H1 (cell line): ENCODE data around the gene SLC25A31. TPM values are rescaled to one million over a fixed set of nuclear protein-coding genes. Genes with fewer than 3 reads are reported as not detected.

Source experiments
- CTCF ChIA-PET: fragments of 300-600 bp; sonication (Branson Sonifier 250); formaldehyde crosslinking; loops from one replicate; lab custom pipeline; 2021; ENCODE audit not compliant: partially characterized antibody; lab: Charles Lee
- POLR2A ChIA-PET: fragments of 300-600 bp; sonication (Branson Sonifier 250); formaldehyde crosslinking; loops from one replicate; lab custom pipeline; 2021; ENCODE audit warnings: inconsistent platforms; ENCODE audit not compliant: partially characterized antibody; lab: Charles Lee
- DNase-seq, 2 experiments: peaks; one replicate each; pipeline versions ENCODE4 v3.0.0 to v3.0.0-alpha.2; 2010 to 2022; ENCODE audit warnings: low spot score in 2 of 2, low read depth in 1 of 2, mixed read lengths in 1 of 2
- FAIRE-seq: peaks from 2 replicates; lab custom pipeline; 2011; peaks lifted over from hg19 to GRCh38; lab: Jason Lieb, UNC
- H2AFZ ChIP-seq: 2 replicates; pipeline ENCODE4 v1.8.1; 2012; ENCODE audit warnings: low read length, inconsistent platforms
- H2AK5ac ChIP-seq: 2 replicates; pipeline ENCODE4 v1.6.1; 2013; ENCODE audit warnings: low read depth, low read length
- H2BK120ac ChIP-seq: replicated peaks from 2 replicates; pipeline ENCODE3; 2013; ENCODE audit warnings: low read depth, low read length, inconsistent platforms
- H2BK12ac ChIP-seq: 2 replicates; pipeline ENCODE4 v1.6.1; 2013; ENCODE audit warnings: low read depth, low read length
- H2BK15ac ChIP-seq: 2 replicates; pipeline ENCODE4 v1.6.1; 2013; ENCODE audit warnings: low read length
- H2BK20ac ChIP-seq: 2 replicates; pipeline ENCODE4 v1.6.1; 2013; ENCODE audit warnings: low read length
- H2BK5ac ChIP-seq: 2 replicates; pipeline ENCODE4 v1.6.1; 2013; ENCODE audit warnings: low read depth, low read length
- H3K14ac ChIP-seq: 2 replicates; pipeline ENCODE4 v1.6.1; 2013; ENCODE audit warnings: inconsistent platforms; ENCODE audit not compliant: insufficient read length
- H3K18ac ChIP-seq: 2 replicates; pipeline ENCODE4 v1.6.1; 2013; ENCODE audit warnings: low read length; ENCODE audit errors: extremely low read depth
- H3K23ac ChIP-seq: 2 replicates; pipeline ENCODE4 v1.6.1; 2013; ENCODE audit warnings: inconsistent platforms; ENCODE audit not compliant: insufficient read length
- H3K23me2 ChIP-seq: 2 replicates; pipeline ENCODE4 v1.6.1; 2013; ENCODE audit warnings: low read depth, low read length
- H3K27ac ChIP-seq: 2 replicates; pipeline ENCODE4 v1.6.1; 2011; ENCODE audit warnings: low read depth, low read length, inconsistent platforms
- H3K27me3 ChIP-seq, 4 experiments: replicated peaks in 1 of 4; 1 replicate in 1 of 4; 2 replicates in 3 of 4; pipeline versions ENCODE4 v1.6.1 to v1.8.1; 2011 to 2013; ENCODE audit warnings: low read length in 3 of 4, mild to moderate bottlenecking in 3 of 4, inconsistent platforms in 2 of 4, mixed read lengths in 2 of 4, moderate library complexity in 1 of 4; ENCODE audit not compliant: control insufficient read depth in 3 of 4, insufficient read depth in 3 of 4; ENCODE audit errors: extremely low read depth in 1 of 4
- H3K36me3 ChIP-seq, 4 experiments: 2 replicates each; pipeline versions ENCODE4 v1.6.1 to v1.8.1; 2011 to 2013; ENCODE audit warnings: mild to moderate bottlenecking in 4 of 4, low read length in 3 of 4, moderate library complexity in 2 of 4, control low read depth in 1 of 4, inconsistent platforms in 1 of 4; ENCODE audit not compliant: insufficient read depth in 4 of 4, control insufficient read depth in 2 of 4
- H3K4ac ChIP-seq: replicated peaks from 2 replicates; pipeline ENCODE3; 2013; ENCODE audit warnings: low read length, low read depth, mixed read lengths, inconsistent platforms; ENCODE audit not compliant: insufficient read length
- H3K4me1 ChIP-seq, 4 experiments: replicated peaks in 1 of 4; 1 replicate in 1 of 4; 2 replicates in 3 of 4; pipeline versions ENCODE4 v1.6.1 to v1.8.1; 2011 to 2013; ENCODE audit warnings: low read length in 3 of 4, inconsistent platforms in 2 of 4, mixed read lengths in 1 of 4; ENCODE audit not compliant: insufficient read depth in 4 of 4, control insufficient read depth in 3 of 4
- H3K4me2 ChIP-seq, 2 experiments: 2 replicates each; pipeline versions ENCODE4 v1.6.1 to v1.8.1; 2011 to 2013; ENCODE audit warnings: low read depth in 2 of 2, low read length in 2 of 2, control low read depth in 1 of 2, inconsistent platforms in 1 of 2, mild to moderate bottlenecking in 1 of 2; ENCODE audit not compliant: insufficient read depth in 1 of 2
- H3K4me3 ChIP-seq, 4 experiments: fragments of 200-600, 300-600 bp in 1 of 4; sonication (generic), shearing (Covaris generic), sonication (Bioruptor Twin) in 1 of 4; 2 replicates each; pipeline versions ENCODE4 v1.5.1 to v1.8.1; 2011 to 2016; ENCODE audit warnings: low read length in 4 of 4, low read depth in 3 of 4, control low read depth in 2 of 4, inconsistent platforms in 2 of 4, mild to moderate bottlenecking in 2 of 4, mixed read lengths in 1 of 4, moderate library complexity in 1 of 4; ENCODE audit not compliant: insufficient read depth in 2 of 4; ENCODE audit errors: extremely low read depth in 1 of 4
- H3K56ac ChIP-seq: replicated peaks from 2 replicates; pipeline ENCODE3; 2013; ENCODE audit warnings: low read depth, mild to moderate bottlenecking, mixed read lengths, low read length, inconsistent platforms; ENCODE audit not compliant: insufficient read length
- H3K79me1 ChIP-seq: 2 replicates; pipeline ENCODE4 v1.6.1; 2013; ENCODE audit warnings: low read depth, low read length, control low read depth
- H3K79me2 ChIP-seq, 2 experiments: 2 replicates each; pipeline versions ENCODE4 v1.6.1 to v1.8.1; 2012 to 2013; ENCODE audit warnings: low read length in 2 of 2, mild to moderate bottlenecking in 2 of 2, inconsistent platforms in 1 of 2; ENCODE audit not compliant: insufficient read depth in 2 of 2, control insufficient read depth in 1 of 2
- H3K9ac ChIP-seq, 4 experiments: replicated peaks in 1 of 4; 1 replicate in 1 of 4; 2 replicates in 3 of 4; pipeline versions ENCODE4 v1.6.1 to v1.8.1; 2011 to 2013; ENCODE audit warnings: low read depth in 3 of 4, low read length in 3 of 4, control low read depth in 2 of 4, mild to moderate bottlenecking in 2 of 4, moderate library complexity in 2 of 4, inconsistent platforms in 1 of 4; ENCODE audit errors: extremely low read depth in 1 of 4
- H3K9me3 ChIP-seq, 2 experiments: 2 replicates each; pipeline versions ENCODE4 v1.6.1 to v1.8.1; 2012 to 2013; ENCODE audit warnings: mild to moderate bottlenecking in 2 of 2, moderate library complexity in 2 of 2, control low read depth in 1 of 2, inconsistent platforms in 1 of 2, low read depth in 1 of 2, low read length in 1 of 2, mixed read lengths in 1 of 2; ENCODE audit not compliant: insufficient read depth in 2 of 2
- H4K20me1 ChIP-seq, 2 experiments: replicated peaks in 1 of 2; 2 replicates each; pipeline versions ENCODE3 to v1.8.1; 2011 to 2013; ENCODE audit warnings: inconsistent platforms in 2 of 2, low read length in 2 of 2, mild to moderate bottlenecking in 1 of 2; ENCODE audit not compliant: insufficient read depth in 2 of 2, control insufficient read depth in 1 of 2
- H4K5ac ChIP-seq: 2 replicates; pipeline ENCODE4 v1.6.1; 2013; ENCODE audit warnings: low read length, low read depth, mixed read lengths, inconsistent platforms; ENCODE audit not compliant: insufficient read length
- H4K8ac ChIP-seq: 2 replicates; pipeline ENCODE4 v1.8.0; 2013; ENCODE audit warnings: mild to moderate bottlenecking, moderate library complexity, low read length, inconsistent platforms; ENCODE audit not compliant: insufficient read depth; ENCODE audit errors: extremely low read depth
- H4K91ac ChIP-seq: replicated peaks from 2 replicates; pipeline ENCODE3; 2013; ENCODE audit warnings: low read length, mixed read lengths, inconsistent platforms; ENCODE audit not compliant: insufficient read length
- BCL11A ChIP-seq, 2 experiments: IDR thresholded peaks; one replicate each; pipeline ENCODE4 v1.6.1; 2011; ENCODE audit warnings: low read depth in 2 of 2, low read length in 2 of 2, mild to moderate bottlenecking in 2 of 2
- CBX5 ChIP-seq: fragments of 300-800, 300-1000 bp; sonication (generic); IDR thresholded peaks from 2 replicates; pipeline ENCODE4 v1.7.1; 2016; ENCODE audit warnings: antibody characterized with exemption, low read length, low read depth
- CEBPB ChIP-seq: IDR thresholded peaks from 2 replicates; pipeline ENCODE4 v1.6.1; 2012; ENCODE audit warnings: low read depth, low read length
- CHD2 ChIP-seq: IDR thresholded peaks from 2 replicates; pipeline ENCODE4 v1.6.1; 2012; ENCODE audit warnings: low read length, improper control_type of control experiment
- GABPA ChIP-seq: IDR thresholded peaks from 2 replicates; pipeline ENCODE4 v1.6.1; 2011; ENCODE audit warnings: mild to moderate bottlenecking, low read length, moderate library complexity, borderline replicate concordance; ENCODE audit not compliant: insufficient read depth
- JUN ChIP-seq: IDR thresholded peaks from 2 replicates; pipeline ENCODE4 v1.6.1; 2011; ENCODE audit warnings: low read depth, mild to moderate bottlenecking, improper control_type of control experiment, low read length
- KDM1A ChIP-seq: fragments of 200-600, 300-600 bp; sonication (generic); IDR thresholded peaks from 2 replicates; pipeline ENCODE4 v1.7.1; 2016; ENCODE audit warnings: mild to moderate bottlenecking, low read length, borderline replicate concordance
- MAFK ChIP-seq: IDR thresholded peaks from 2 replicates; pipeline ENCODE4 v1.6.1; 2012; ENCODE audit warnings: low read depth, mild to moderate bottlenecking, improper control_type of control experiment, low read length
- SIN3A ChIP-seq, 2 experiments: IDR thresholded peaks in 1 of 2; conservative IDR thresholded peaks in 1 of 2; 2 replicates each; pipeline ENCODE4 v1.6.1; 2011 to 2012; ENCODE audit warnings: low read length in 2 of 2, improper control_type of control experiment in 1 of 2, low read depth in 1 of 2, mild to moderate bottlenecking in 1 of 2
- TAF7 ChIP-seq: optimal IDR thresholded peaks from 2 replicates; pipeline ENCODE3; 2011; ENCODE audit warnings: low read depth, mild to moderate bottlenecking, inconsistent platforms, low read length, moderate library complexity, borderline replicate concordance
- TBP ChIP-seq: IDR thresholded peaks from 2 replicates; pipeline ENCODE4 v1.6.1; 2011; ENCODE audit warnings: low read depth, low read length, improper control_type of control experiment
- TEAD4 ChIP-seq: IDR thresholded peaks from 2 replicates; pipeline ENCODE4 v1.6.1; 2012; ENCODE audit warnings: low read depth, low read length, inconsistent platforms, mixed read lengths
- USF2 ChIP-seq: IDR thresholded peaks from 2 replicates; pipeline ENCODE4 v1.6.1; 2011; ENCODE audit warnings: low read length, improper control_type of control experiment
- YY1 ChIP-seq: IDR thresholded peaks from 2 replicates; pipeline ENCODE4 v1.6.1; 2011; ENCODE audit warnings: low read depth, mild to moderate bottlenecking, low read length
- WGBS, 2 experiments: shearing (Covaris generic) in 1 of 2; methylation state at CpG; one replicate each; pipeline versions ENCODE4 v1.1.6 to v1.1.7; 2013 to 2015; ENCODE audit warnings: low lambda C conversion rate in 2 of 2, mixed read lengths in 2 of 2, inconsistent platforms in 1 of 2, low coverage in 1 of 2, missing lambda C conversion rate in 1 of 2; ENCODE audit not compliant: insufficient replicate concordance in 2 of 2, insufficient coverage in 1 of 2, insufficient read length in 1 of 2; ENCODE audit errors: extremely low coverage in 1 of 2, missing lambda C conversion rate in 1 of 2; 5-methylcytosine and 5-hydroxymethylcytosine counted together
- polyA plus RNA-seq, 7 experiments: library from polyadenylated mRNA; depleted of rRNA in 3 of 7; stranded (reverse) in 5 of 7; unstranded in 2 of 7; fragments of >200 nt in 5 of 7; fragments of 200-250 nt in 2 of 7; gene quantifications; 1 replicate in 5 of 7; 2 replicates in 1 of 7; 4 replicates in 1 of 7; pipeline versions ENCODE4 v1.2.1 to v1.2.3, GENCODE V29; 2011 to 2013; ENCODE audit warnings: missing spikeins in 2 of 7, mixed read lengths in 2 of 7
- total RNA-seq: library from RNA; stranded (reverse); fragmentation: NEBNext Ultra II Directional; extraction: Animal tissue kit (Norgen Biotek cat#: 25700); gene quantifications from 2 replicates; pipeline ENCODE4 v1.2.1, GENCODE V29; 2021

The SLC25A31 gene
- total and polyA plus RNA-seq, 2 of the 8 experiments (the other 6 are each of a cell fraction or from before 2014, with no cell fraction given) = not detected

GRCh38 chr4:127731406-127731805, 1.2 kb downstream of the SLC25A31 start:
- Histone ChIP-seq H3K9ac (no peak overlapping the region), H2BK20ac (no peak overlapping the region), H3K4me2 (no peak overlapping the region), H2BK5ac (no peak overlapping the region), H4K20me1 (no peaks in the 10 kb centered on the region), H3K79me2 (no peaks in the 10 kb centered on the region), H3K56ac (no peak overlapping the region), H3K4me1 (no peaks in the 10 kb centered on the region), H3K9me3 (no peaks in the 10 kb centered on the region), H2BK12ac (no peak overlapping the region), H3K4ac (no peak overlapping the region), H3K4me3 (no peak overlapping the region), H4K5ac (no peak overlapping the region), H3K27me3 (no peaks in the 10 kb centered on the region), H2AFZ (no peak overlapping the region), H2BK15ac (no peak overlapping the region), H2BK120ac (no peak overlapping the region), H3K79me1 (no peaks in the 10 kb centered on the region), H3K23me2 (no peaks in the 10 kb centered on the region), H3K27ac (no peak overlapping the region), H3K18ac (no peak overlapping the region), H4K91ac (no peak overlapping the region), H2AK5ac (no peak overlapping the region), H3K36me3 (no peaks in the 10 kb centered on the region), H3K23ac (no peak overlapping the region)
- no peak for DNase-seq
- CTCF ChIA-PET = interaction anchor here (0.9 to 3.4 kb wide), 19 partner anchors 8 to 491 kb away, joined by 3 to 66 read pairs (median 4); partner anchors contain the start of gene INTU
- 93% methylated on average over 19 of the region's 19 CpGs; no CpG with 5 or more reads in 1 of the 2 experiments for WGBS, 2 experiments
- POLR2A ChIA-PET = interaction anchor here (1.3 kb wide), 1 partner anchor 9 kb away, joined by 5 read pairs; no protein-coding TSS in a partner anchor
- TF ChIP-seq BCL11A (IDR thresholded peaks at IDR 0.05; ENCODE audit: low read depth in 2 of 2, low read length in 2 of 2) = no peak
- no peak for TF ChIP-seq CEBPB
- no peak for TF ChIP-seq SIN3A (conservative IDR thresholded peaks at IDR 0.05 in 1 of 2, IDR thresholded peaks at IDR 0.05 in 1 of 2; ENCODE audit: low read depth in 1 of 2, low read length in 2 of 2)
- TF ChIP-seq KDM1A = no peak
- TF ChIP-seq TAF7 = no peak
- no peak for TF ChIP-seq MAFK
- no peak for TF ChIP-seq CHD2
- no peak for TF ChIP-seq JUN
- TF ChIP-seq GABPA = no peak
- no peak for TF ChIP-seq TBP
- no peak for TF ChIP-seq YY1
- TF ChIP-seq USF2 = no peak
- no peak for TF ChIP-seq TEAD4
- TF ChIP-seq CBX5 = no peak
- TF ChIP-seq, all 59 proteins: peak for 0
- Histone ChIP-seq H3K14ac (no peak overlapping the region), H4K8ac (no peak overlapping the region)
- FAIRE-seq = no peak
